Kidney capillary endothelial cell (primary cell): ENCODE data around the gene FBXL4.

Source experiments
- DNase-seq: peaks from one replicate; pipeline ENCODE4 v3.0.0-alpha.2; 2018; ENCODE audit warnings: low spot score

The FBXL4 gene

GRCh38 chr6:98824162-98824901 is 123.4 kb downstream of the FBXL4 start:
- DNase-seq, result no peak

DNA sequence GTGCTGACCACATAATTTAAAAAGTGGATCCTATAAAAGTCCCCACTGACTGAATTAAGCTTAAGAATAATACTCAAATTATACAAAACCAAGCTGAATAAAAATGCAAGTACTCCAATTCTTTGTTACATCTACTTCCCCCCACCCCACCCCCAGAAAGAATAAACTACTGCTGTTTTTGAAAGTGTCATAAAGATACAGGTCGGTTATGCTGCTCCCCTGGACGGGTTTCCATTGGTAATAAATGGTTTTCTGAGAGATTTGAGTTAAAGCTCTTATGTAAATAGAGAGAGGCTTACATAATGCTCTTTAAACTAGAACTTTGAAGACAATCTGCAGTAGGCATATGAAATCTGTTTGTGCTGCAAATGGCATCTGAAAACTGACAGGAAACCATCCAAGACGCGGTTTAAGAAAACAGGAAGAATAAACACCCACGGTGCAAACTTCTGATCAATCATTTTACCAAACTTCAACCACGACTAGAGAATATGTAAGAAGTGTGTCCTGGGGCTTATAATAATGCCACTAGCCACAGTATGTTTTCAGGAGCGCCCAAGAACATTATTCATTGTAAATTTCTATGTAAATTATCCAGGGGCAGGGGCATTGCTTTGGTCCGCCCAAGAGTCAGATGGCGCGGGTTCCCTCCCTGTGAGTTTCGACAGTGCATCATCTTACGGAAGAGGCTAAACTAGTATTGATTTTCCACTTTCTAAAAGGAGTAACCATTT is 124.2 kb downstream of the FBXL4 start:
- DNase-seq, result no peak

- DNase-seq, result no peak
Measured at GRCh38 chr6:98821756-98822405, 125.9 kb downstream of the FBXL4 start.
